ENCODE data around the gene C1orf210.

Gene C1orf210

GRCh38 chr1:43293176-43293575, 7.8 kb upstream of the C1orf210 start:
- no peak for DNase-seq

DNA sequence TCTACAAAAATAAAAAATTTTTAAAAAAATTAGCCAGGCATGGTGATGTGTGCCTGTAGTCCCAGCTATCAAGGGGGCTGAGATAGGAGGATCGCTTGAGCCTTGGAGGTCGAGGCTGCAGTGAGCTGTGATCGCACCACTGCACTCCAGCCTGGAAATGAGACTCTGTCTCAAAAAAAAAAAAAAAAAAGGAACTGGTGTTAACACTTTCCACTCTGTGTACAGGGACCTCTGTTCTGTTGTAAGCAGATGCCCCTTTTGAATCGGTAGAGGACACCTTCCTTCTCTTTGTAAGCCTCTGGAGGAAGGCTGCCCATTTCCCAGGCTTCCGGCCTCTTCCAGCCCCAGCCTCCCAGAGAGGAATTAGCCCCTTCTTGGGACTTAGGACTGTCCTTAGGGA, 7.3 kb upstream of the C1orf210 start:
- no peak for DNase-seq

DNA sequence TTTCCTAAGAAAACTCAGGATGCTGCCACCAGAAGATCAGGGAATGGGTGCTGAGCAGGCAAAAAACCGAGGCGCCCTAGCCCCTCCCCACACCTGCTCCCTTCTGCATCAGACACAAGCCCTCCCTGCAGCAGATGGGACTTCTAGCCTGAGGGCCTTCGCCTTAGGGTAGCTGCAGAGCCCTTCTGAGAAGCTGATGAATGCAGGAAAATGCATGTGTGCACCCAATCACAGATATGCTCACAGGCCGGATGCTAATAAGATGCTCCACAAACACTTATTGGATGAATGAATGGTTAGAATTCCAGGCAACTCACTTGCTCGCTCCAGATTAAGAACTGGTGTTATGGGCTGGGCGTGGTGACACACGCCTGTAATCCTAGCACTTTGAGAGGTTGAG, 6.8 kb upstream of the C1orf210 start:
- DNase-seq = no peak

DNA sequence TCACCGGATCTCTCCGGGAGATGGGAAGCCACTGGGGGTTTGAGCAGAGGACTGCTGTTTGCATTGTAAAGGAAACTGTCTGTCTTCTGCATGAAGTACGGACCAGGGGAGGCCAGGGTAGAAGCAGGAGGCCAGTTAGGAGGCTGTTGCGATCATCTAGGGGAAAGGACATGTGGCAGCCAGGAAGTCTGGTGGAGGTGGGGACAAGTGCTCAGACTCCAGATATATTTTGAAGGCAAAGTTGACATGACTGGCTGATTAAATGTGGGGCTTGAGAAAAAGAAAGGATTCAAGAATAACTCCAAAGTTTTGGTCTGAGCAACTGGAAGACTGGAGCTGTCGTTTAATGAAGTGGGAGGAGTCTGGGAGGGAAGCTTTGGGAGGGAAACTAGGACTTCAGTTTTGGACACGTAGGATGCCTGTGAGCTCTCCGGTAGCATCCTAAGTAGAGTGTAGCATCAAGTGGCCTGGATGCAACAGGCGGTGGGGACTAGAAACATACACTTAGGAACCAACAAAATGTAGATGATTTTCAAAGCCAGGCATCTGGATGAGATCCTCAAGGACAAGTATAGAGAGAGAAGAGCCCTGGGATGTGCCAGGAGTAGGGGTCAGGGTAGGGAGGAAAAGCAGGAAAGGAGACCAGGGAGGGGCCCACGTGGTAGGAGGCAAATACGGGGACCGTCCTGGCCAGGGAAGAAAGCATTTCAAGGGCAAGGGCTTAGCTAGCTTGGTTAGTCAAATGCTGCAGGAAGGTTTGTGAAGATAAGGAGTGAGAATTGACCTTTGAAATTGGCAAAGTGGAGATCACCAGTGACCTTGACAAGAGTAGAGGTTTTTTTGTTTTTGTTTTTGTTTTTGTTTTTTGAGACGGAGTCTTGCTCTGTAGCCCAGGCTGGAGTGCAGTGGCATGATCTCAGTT, 3.7 kb upstream of the C1orf210 start:
- DNase-seq = no peak

GRCh38 chr1:43288058-43288784, 2.8 kb upstream of the C1orf210 start:
- DNase-seq = no peak

- DNase-seq = no peak
Measured at GRCh38 chr1:43286533-43286932, 1.2 kb upstream of the C1orf210 start.

DNA sequence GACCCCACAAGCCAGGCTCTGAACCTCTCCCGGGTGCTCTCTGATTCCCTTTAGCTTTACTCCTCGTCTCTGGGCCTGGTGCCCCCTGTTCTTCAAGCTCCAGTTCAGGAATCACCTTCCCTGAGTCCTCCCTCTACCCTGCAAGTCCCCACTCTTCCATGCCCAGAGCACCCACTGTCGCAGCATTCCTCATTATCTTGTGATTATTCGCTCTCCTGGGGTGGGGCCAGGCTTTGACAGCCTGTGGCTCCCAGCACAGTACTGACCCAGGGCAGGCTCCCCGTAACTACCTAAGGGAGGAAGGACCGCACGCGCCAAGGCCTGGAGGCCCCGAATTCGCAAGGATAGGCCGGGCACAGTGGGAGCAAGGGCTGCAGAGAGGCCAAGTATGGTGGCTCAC, 734 bp upstream of the C1orf210 start:
- no peak for DNase-seq

GRCh38 chr1:43284546-43285110, 753 bp downstream of the C1orf210 start:
- DNase-seq = peak; percentile 49

- no peak for DNase-seq
Measured at GRCh38 chr1:43284065-43284464, 1.3 kb downstream of the C1orf210 start.

DNA sequence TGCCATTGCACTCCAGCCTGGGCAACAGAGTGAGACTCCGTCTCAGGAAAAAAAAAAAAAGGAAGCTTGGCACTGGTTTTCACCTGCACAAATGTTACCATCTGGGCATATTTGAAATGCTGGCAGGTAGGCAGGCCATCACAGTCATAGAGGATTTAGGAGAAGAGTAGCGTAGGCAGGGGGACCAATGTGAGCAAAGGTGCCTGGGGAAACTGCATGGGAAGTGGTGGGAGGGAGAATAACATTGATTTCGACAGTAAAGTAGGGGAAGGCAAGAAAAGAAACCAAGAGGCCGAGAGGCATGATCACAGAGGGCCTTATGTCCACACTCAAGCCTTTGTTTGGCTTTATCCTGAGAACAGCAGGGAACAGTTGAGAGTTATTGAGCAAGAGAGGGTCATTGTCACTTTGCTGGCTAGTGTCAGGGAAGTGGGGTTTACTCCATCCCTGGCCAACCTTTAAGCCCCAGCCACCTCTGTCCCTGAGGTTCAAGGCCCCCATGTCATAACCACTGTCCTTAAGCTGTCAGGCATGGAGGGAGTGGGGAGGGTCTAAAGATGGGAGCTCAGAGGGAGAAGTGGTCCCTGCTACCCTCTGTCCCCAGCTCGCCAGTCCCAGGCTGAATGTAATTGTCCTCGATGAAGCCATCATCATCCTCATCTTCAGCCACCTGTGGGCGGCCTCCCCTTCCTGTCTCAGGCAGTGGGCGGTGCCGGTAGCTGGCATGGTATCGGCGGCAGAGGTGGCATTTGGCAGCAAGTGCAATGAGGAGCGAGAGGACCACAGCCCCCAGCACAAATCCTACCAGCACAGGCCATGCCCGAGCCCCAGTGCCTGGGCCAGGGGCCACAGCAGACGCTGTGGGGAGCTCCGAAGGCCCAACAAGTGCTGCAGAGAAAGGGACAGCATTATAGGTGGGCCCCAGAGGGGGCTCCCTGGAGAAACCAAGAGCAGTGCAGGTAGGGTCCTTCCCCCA, 2.9 kb downstream of the C1orf210 start:
- DNase-seq = no peak

DNA sequence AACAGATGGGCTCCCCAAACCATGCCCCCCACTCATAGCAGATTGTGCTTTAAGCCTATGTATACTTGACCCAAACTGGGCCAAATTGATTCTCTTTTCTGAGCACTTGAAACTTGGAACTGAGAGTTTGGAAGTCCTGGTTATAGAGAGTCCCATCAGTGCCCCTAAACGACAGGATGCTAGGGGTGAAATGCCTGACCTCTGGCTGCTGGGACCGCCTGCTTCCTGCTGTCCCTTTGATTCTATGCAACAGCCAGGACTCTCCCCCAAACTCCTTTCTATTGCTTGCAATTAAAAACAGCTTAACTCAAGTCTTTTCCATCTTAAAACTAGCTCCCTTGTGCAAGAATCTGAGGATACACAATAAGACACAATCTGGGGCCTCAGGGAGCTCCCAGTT, 4.7 kb downstream of the C1orf210 start:
- DNase-seq = no peak

DNA sequence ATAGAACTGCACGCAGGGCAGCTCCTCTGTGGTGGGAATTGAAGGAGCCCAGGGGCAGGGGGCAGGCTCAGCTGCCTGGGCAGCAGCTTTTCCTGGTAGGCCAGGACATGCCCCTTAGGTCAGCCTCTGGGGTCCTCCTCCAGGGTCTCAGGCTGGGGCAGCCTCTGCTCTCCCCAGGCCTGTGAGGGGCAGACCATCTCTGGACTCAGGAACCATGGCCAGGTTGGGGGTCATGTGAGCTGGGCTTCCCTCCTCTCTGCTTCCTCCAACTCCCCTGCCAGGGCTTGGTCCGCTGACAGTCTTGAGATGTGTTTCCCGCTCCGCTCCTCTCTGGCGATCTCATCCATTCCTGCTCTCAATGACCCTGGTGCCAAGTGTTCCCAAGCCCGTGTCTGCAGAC, 5.7 kb downstream of the C1orf210 start:
- DNase-seq = no peak

- DNase-seq = no peak
Measured at GRCh38 chr1:43279161-43279560, 6.2 kb downstream of the C1orf210 start.

GRCh38 chr1:43277116-43277876, 8.1 kb downstream of the C1orf210 start:
- DNase-seq = no peak

DNA sequence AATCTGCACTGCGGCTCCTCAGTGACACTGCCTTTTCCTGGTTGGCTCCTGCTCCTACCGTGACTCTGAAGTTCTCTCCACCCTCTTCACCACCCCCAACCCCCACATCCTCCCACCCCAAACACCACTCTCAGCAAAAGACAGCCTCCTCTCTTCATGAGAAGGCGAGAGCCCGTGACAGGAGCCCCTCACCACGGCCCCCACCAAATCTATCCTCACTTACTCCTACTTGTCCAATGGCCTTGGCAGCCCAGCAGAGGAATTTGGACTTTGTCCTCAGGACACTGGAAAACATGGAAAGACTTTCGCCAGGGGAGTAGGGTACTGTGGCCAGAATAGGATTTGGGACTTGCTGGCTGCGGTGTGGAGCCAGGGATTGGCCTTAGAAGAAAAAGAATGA, 8.7 kb downstream of the C1orf210 start:
- DNase-seq = no peak

DNA sequence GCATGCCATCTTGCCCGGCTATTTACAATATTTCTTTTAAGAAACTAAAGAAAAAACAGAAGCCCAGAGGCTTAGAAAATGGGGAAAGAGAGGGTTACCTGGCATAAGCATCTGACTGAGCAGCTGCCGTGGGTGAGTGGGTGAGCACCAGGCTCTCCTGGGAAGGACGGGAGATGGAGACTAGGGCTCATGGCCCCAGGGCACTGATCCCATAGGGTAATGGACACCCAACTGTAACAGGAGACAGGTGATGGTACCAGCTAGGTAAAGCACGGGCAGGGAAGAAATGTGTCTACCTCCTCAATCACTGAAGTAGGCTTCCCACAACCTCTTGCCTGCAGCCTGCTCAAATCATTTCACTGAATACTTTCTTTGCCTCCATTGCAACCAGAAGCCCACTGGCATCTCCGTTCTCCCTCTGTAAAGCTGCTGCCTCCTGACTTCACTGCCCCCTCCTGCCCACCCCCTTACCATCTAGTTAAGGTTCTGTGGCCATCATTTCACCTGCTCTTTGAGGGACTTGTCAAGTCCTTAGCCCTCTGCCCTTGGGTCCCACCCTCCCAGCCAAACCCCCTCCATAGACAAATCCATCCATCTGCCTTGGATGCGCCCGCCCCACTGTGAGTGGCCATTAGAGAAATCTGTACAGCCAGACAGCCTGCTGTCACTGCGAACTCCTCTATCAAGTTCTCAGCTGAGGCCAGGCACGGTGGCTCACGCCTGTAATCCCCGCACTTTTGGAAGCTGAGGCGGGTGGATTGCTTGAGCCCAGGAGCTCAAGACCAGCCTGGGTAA, 9.4 kb downstream of the C1orf210 start:
- DNase-seq = no peak

GRCh38 chr1:43274804-43275180, 10.6 kb downstream of the C1orf210 start:
- no peak for DNase-seq

DNA sequence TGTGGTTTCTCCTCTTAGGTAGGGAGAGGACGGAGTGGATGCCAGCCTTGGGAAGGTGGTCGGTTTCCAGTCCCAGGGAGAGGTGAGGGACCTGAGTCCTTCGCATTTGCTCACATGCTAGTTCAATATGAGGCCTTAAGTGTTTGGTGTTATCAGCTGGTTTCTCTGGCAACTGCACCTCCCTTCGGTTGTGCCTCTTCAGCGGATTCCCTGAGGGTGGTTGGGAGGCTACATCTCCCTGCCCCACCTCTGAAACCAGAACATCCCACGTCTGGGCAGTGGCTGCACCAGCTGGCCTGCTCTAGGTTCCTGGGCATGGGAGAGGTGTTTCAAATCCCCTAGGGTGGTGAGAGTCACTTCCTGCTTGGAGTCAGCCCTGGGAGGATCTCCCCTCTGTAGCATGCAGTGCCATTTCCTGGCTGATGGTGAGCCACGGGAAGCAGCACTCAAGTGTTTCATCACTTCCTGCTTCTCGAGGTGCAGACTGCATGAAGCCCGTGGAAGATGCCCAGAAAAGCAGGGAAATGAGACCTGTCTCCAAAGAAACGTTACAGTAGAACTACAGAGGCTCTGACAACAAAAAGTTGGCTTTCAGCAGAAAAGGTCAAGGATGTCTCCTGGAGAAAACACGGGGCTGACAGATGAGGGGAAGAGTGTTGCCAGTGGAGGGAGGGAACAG, 11.1 kb downstream of the C1orf210 start:
- peak; percentile 60 for DNase-seq

- no peak for DNase-seq
Measured at GRCh38 chr1:43273708-43274107, 11.7 kb downstream of the C1orf210 start.

All from DMS79 treated with DMSO at 0.1 percent for 48 hours (cell line).